Limb (tissue), 2 donors: Measurements from ENCODE around the gene ARFIP1.
A peak's percentile ranks its signal among the peaks of the same experiment; 100 is the strongest.
"Not testable (repeated sequence)": the region's sequence is repeated elsewhere in the genome, so short reads cannot be mapped to it uniquely, and the experiment has no call there.

Source experiments
- DNase-seq, 2 donors: peaks; one replicate each; pipeline ENCODE4 v3.0.0-alpha.2; 2016; ENCODE audit errors: extremely low spot score in 2 of 2

ARFIP1 gene

DNA sequence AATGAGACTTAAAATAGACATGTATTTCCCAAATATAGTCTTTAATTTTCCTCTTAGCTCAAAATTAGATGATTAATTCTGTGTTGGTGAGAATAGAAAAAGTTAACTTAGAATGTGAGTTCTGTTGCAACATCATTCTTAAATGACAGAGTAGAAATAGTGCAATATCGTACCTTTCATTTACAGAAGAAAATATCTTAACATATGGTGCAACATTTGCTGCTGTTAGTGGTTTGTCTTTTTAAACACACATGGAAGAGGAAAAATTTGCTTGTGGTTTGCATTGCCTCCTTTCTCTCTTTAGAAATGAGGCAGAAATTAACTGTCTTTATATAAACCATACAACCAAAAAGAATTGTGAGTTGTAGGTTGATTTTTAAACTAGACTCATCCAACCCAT is 117.1 kb downstream of the ARFIP1 start:
- DNase-seq: no peak

DNA sequence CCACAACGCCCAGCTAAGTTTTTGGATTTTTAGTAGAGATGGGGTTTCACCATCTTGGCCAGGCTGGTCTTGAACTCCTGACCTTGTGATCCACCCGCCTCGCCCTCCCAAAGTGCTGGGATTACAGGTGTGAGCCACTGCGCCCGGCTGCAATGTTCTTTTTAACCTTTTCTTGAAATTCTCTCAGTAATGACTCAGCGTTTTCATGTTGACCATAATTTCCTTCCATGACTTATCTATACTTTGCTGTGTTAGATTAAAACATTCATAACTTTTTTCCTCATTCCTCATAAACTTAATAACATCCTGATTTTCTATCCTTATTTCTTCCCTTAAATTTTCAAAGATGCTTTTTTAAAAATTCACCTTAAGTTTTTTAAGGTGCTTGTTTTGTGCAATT is 118.4 kb downstream of the ARFIP1 start:
- DNase-seq: not testable (repeated sequence)

DNA sequence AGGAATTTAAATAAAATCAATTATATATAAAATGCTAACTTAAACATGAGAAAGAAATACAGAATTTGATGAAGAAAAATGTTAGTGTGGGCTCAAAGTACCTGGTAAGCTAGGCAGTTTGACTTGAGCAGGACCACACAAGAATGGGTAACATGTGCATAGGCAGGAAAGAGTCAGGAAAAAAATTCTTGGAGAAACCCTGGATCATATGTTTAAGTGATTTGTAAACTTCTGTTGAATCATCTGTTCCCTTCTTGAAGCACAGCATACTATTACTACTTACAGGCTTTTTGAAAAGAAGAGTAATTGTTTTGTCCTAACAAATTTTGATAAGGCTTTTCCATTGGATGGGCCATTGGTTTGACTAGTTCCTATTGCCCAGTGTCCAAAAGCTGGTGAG is 118.9 kb downstream of the ARFIP1 start:
- DNase-seq: no peak

DNA sequence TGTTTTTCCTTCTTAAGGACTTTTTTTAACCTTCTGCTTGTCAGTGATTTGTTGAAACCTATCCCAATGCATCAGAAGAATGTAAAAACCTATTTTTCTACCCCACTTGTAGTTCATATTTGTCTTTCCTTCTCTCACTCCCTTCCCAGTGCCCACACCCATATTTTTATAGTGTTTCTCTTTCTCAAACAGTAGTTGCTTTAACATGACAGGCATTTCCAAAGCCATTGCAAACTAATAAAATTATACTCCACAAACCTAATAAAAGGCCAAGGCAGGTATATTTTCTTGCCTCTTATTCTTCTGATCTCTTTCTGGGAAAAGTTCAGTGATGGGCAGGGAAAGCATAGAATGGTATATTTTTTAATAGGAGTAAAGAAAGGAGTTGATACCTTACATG is 120.6 kb downstream of the ARFIP1 start:
- no peak for DNase-seq

DNA sequence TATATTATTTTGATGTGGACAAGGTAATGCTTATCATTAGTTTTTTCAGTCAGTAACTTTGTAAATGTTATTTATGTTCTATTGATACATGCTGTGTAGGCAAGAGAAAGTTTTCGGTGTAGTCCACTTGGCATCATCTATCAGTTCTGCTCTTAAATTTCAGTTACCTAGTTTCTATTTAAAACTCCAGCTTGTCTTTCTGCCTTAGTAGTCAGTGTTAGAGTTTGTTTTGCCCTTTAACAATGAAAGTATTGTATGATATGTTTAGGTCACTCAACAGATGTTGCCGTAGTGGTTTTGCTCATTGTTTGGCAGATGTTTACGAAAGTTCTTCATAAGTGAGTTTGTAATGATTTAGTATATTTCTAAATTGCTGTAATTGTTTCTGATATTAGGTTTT is 121.5 kb downstream of the ARFIP1 start:
- DNase-seq: no peak

DNA sequence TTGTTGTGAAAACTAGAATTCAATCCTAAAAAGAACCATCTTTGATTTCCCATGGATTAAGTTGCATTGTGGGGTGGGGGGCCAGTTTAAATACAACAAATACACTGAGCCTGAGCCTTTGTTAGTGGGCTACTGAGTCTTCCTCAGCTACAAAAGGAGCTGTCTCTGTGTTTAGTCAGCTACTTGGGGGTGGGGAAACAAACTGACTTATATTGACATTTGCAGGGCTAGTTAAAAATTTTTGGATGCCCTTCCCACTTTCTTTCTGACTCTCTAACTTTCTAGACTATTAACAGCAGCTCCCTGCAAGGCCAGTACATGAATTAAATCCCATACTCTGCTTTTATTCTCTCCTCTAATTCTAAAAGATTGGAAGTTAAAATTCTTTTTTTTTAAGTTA is 123.9 kb downstream of the ARFIP1 start:
- DNase-seq: no peak

DNA sequence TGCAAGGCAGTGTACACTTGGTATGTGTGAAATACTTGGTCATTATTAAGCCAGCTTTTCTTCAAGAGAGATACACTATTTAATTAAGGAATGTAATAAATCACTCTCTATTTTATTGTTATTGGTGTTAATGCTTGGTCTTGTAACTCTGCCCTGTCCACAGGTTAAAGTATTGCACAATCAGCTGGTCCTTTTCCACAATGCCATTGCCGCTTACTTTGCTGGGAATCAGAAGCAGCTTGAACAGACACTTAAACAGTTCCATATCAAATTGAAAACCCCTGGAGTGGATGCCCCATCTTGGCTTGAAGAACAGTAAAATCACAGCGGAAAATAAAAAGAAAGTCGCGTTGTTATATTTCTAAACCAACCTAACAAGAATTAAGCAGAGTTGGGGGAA is 130.1 kb downstream of the ARFIP1 start:
- no peak for DNase-seq

DNA sequence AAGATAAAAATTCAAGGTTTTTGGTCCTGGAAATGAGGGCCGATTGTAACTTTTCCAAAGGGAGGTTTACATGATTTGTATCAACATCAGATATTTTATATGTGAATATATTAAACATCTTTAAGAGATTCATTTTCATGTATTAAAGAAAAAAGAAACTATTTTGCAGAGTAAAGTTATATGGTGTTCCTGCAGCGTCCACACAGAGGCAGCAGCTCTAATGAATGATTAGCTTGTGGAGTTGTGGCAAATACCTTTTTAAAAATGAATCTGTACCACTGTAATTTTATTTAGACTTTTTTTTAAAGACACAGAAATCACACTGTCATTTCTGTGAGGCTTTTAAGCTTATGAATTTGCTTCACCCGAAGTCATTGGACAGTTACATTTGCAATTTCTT is 130.8 kb downstream of the ARFIP1 start:
- DNase-seq: no peak

DNA sequence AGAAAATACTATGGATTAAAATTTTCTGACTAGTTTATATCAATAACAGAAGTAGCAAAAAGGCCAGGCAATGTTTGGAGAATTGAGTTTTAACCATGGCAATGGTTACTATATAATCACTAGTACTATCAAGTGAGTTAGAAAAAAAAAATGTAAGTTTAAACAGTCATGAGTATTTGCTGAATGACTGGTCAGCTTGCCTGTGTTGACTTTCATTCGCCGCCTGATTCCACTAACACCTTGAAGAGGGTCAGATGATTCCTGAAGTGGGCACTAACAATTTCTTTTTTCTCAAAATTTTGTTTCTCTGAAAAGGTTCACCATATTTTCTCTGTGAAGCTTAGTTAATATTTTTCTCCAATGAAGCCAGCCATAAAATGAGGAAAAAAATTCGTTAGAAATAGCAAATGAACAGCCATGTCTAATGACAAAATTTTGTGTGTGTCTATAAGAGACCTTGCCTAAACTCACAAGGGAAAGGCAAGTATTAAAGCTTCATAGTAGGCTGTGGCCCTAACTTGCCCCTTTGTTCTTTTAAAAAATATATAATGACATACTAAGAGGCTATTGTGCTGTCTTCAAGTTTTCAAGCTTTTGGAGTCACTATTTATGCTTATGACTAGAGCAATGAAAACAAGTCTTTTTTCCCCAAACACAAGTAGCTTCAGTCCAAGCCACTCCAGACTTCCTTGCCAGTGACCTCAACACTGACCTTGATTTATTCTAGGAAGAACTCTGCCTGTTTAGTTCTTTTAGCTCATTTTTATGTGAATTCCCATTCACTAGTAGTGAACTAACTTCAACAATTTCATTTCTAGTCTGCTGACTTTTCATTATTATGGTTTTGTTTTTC is 138.0 kb downstream of the ARFIP1 start:
- DNase-seq: no peak

DNA sequence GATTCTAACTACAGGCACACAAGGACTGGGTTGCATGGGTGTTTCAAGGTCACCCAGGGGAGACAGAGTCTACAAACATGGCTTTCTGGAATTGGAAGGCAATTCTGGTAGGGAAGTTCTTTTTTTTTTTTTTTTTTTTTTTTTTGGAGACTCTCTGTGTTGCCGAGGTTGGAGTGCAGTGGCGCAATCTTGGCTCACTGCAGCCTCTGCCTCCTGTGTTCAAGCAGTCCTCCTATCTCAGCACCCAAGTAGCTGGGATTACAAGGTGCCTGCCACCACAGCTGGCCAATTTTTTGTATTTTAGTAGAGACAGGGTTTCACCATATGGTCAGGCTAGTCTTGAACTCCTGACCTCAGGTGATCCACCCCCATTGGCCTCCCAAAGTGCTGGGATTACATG is 140.1 kb downstream of the ARFIP1 start:
- no peak for DNase-seq

DNA sequence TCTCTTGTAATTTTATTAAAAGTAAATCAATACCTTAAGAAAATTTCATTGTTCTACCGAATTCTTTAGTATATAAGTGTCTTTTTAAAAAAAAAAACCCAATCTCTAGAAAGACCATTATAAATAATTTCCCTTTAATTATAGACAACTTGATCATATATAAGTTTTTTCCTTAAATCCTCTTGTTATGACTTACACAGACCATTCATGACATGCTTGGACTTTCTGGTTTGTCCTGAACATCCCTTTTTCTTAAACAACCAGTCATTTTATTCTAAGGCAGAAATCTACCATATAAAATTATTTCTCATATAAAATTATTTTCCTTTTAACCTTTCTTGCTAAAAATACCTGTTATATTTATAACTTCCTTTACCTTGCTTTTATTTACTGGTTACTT is 141.0 kb downstream of the ARFIP1 start:
- DNase-seq: no peak

DNA sequence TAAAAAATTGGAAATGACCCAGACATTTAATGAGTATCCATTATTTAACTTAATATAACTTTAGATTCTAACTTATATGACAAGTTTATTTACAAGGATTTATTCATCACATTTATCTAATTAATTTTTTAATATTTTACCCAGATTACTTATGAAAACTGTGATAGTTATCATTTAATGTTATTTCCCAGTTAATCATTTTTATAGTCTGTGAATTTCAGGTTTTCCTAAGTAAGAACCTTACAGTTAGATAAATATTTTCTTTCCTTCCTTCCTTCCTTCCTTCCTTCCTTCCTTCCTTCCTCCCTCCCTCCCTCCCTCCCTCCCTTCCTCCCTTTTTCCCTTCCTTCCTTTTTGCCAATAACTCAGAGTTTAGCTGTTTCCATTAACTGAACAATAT is 141.5 kb downstream of the ARFIP1 start:
- DNase-seq: no peak

DNA sequence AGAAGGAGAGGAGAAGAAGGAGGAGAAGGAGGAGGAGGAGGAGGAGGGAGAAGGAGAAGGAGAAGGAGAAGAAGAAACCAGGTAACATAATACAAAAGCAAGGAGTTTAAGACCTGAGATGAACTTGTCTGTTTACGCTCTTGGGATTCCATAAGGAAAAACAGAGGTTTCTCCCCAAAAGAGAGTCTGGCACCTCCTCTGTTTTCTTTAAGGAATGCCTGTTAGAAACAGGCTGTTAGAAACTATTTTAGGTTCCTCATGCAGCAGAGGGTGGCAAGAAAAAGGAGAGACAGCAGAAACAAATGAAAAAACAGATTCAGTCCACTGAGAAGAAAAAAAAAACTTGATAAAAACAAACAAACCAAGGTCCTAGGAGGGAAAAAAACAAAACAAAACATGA is 146.1 kb downstream of the ARFIP1 start:
- DNase-seq: no peak

DNA sequence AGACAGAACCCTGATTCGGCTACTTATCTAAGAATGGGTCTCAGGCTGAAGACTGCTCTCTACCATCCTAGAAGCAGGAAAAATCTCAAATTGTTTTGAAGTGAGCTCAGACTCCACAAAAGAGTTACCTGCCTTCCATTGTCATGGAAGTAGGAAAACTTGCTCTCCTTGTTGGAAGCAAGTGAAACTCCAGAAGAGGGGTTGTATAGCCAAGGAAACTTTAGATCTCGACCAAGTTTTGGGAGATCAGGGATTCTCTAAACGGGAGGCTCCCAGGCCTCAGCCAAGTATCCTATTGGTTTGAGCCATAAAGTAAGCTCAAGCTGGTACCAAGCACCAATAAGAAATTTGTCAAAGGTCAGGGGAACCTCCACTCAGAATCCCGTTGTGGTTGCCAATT is 147.2 kb downstream of the ARFIP1 start:
- DNase-seq: no peak

DNA sequence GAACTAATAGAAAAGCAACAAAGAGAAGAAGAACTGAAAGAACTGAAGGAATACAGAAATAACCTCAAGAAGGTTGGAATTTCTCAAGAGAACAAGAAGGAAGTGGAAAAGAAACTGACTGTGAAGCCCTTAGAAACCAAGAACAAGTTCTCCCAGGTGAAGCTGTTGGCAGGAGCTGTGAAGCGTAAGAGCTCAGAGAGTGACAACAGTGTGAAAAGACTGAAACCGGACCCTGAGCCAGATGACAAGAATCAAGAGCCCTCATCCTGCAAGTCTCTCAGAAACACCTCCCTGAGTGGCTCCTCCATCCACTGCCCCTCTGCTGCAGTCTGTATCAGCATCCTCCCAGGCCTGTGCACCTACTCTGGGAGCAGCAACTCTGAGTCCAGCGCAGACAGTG is 148.0 kb downstream of the ARFIP1 start:
- DNase-seq: no peak

DNA sequence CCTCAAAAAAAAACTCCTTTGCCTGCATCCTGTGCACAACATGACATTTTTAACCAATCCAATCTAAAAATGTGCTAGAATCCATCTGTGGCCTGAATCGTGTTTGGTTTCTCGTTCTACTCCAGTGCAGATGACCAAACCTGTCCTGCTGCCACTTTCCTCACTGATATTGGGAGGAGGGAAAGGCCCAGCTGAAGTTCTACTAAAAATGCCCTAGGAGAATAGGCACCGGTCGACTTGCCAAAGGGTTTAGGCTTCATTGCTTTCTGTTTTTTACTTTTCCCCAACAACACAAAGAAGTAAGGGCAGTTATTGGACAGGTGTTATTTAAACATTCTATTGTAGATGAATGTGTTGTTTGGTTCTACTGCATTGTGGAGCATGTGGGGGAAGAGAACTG is 148.5 kb downstream of the ARFIP1 start:
- no peak for DNase-seq

DNA sequence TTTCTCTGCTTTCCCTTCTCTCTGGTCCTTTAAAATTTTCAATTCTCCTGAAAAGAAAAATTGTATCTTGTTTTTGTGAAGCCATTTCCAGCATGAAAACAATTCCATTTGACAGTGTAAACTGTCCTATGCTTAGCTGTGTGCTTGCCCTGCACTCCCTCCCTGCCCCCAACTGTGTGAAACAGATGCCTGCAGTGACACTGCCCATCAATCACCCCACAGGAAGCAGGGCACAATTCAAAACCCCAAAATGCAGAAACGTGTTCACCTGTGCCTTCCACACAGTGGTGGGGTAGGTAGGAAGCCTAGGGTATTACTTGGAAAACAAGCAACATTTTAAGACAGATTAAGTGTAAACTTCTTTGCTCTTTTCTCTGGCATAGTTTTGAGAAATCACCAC is 150.1 kb downstream of the ARFIP1 start:
- DNase-seq: no peak

DNA sequence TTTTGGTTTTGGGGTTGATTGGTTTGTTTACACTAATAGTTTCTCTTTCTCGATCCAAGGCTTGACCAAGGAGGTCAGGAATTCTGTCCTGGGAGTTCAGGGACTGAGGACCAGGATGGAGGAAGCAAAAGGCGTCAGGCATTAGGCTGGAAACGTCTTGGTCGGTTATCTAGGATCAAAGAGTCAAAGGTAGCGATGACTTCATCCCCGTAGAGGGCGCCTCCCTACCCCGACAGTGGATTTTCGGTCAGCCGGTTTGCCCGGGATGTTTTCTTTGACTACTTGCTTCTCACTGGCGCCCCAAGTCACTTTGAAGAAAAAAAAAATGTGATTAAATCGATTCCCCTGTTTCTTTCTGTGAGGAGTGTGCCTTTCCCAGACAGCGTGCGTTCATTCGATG is 155.4 kb downstream of the ARFIP1 start:
- DNase-seq: no peak

DNA sequence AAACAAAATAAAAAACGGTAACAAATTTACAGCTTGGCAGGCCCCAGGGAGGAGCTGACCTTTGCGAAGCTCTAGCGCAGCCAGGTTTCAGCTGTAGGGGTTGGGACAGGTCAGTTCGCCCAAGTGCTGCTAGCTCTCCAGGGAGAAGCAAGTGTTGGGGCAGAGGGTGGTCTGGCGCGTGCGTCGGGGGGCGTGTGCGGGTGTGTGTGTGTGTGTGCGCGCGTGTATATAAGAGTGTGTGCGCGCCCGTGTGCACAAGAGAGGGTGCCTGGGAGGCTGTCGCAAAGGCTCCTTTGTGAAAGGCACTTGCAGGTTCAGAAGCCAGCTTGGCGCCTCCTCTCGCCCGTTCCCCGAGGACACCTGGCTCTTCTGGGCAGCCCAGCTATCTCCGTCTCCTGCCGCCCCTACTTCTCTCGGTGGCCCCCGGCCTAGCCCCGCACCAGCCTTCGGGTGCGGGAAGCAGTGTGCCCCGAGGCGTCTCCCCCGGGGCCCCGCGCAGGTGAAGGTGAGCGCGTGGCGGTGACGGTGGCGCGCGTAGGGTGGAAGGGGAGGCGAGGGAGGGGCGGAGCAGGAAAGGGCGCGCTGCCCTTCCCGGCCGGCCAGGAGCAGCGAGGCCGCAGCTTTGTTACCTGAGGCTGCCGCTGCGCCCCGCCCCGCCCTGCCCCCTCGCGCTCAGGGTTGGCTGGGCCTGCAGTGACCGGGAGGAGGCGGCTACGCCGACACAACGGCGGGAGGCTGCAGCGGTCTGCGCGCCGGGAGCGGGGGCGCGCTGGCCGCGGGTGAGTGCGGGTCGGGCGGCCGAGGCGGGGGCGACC is 156.1 kb downstream of the ARFIP1 start, which contains the start of gene FHDC1:
Gene FHDC1, plus strand, starts transcription at position 693 of the 815 bp plus-strand sequence. CDS start 6,735 bp downstream, outside the sequence.
- DNase-seq: peak in 1 of 2 donors; percentile 62

DNA sequence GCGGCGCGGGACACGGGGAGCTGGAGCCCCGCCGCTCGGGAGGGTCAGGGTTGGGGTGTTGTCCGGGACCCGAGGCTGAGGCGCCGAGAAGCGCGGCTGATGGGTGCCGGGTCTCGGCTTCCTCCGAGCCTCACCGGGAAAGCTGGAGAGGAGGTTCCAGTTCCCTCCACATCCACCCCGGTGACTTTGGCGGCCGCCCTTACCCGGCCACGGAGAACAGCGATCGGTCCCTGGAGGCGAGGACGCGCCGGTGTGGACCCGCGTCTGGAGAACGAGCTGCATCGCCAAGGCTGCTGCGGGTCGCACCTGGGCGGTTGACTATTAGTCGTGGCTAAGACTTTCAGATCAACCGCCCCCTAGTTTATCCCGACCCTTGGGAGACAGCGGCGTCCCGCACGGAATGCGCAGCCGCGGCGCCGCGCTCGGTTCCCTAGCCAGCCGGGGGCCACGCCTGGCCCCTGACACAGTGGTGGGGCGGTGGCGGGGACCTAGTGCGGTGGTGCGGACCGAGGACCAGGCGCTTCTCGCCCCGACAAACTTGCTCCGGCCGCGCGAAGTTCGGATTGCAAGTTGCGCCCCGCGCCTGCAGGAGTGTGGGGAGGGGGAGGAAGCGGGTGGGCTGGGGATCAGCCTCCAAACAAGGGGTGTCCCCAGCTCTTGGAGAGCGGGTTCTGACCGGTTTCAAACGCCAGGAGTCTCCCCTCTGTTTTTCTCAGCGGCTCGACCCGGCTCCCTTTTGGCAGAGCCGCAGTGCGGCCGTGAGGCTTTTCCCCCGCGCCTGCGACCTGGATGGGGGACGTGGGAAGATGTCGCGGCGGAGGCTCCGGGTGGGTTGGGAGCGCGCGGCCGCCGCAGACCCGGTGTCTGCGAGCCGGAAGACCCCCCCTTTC is 156.9 kb downstream of the ARFIP1 start:
- DNase-seq: peak in 1 of 2 donors; percentile 69

DNA sequence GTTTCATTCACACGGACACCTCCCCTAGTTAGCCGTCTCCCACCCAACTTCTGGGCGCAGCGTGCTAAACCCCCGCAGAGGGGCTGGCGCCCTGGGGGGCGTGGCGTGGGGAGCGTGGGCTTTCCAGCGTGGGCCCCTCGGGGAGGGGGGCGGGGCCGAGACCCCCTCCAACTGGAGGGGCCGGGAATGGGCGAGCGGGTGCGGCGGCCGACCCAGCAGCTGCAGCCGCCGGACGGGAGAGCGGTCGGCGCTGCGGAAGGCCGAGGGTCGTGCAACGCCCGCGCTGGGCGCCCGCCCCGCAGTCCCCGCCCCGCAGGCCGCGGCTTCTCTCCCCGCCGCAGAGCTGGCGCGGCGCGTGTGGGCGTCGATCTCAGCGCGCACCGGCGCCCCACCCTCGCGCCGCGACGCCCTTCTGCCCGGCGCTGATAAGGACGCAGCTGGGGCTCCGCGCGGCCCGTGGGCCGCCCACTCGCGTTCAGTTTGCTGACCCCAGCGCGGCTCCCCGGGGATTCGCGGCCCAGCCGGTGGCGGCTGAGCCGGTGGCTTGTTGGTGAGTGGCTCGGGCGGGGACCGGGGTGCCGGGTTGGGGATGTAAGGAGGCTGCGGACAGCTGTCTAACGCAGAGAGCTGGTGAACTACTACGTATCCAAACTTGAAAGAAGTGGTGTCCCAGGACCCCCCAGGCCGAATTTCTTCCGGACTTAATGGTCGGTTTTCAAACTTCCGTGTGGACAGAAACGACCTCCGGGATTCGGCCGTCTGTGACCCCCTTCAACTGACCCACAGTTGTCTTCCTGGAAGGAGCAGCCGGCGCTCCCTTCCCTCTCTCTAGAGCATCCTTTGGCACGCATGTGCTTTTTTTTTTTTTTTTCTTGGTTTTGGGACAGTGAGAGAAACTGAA is 157.8 kb downstream of the ARFIP1 start:
- peak in 1 of 2 donors; percentile 69 for DNase-seq
